HL-60 (cell line): ENCODE data around the gene DGKI.

Source experiments
- DNase-seq, 2 experiments: peaks; one replicate each; pipeline ENCODE4 v3.0.0-alpha.2; 2010 to 2020; ENCODE audit warnings: low read depth in 1 of 2, low spot score in 1 of 2
- H3K27ac ChIP-seq: fragments of 250-450 bp; sonication (Bioruptor Pico); replicated peaks from 2 replicates; pipeline ENCODE4 v1.5.1; 2020; ENCODE audit warnings: mild to moderate bottlenecking, moderate library complexity
- H3K27me3 ChIP-seq: fragments of 250-450 bp; sonication (Bioruptor Pico); 2 replicates; pipeline ENCODE4 v1.5.1; 2021; ENCODE audit warnings: mild to moderate bottlenecking, moderate library complexity; ENCODE audit not compliant: insufficient read depth, poor library complexity, severe bottlenecking
- H3K4me3 ChIP-seq: replicated peaks from 2 replicates; pipeline ENCODE4 v1.5.1; 2011; ENCODE audit warnings: mild to moderate bottlenecking, control low read depth, low read length; ENCODE audit not compliant: insufficient read depth
- GABPA ChIP-seq: IDR thresholded peaks from 2 replicates; pipeline ENCODE4 v1.6.1; 2012; ENCODE audit warnings: low read depth
- POLR2AphosphoS5 ChIP-seq: IDR thresholded peaks from 2 replicates; pipeline ENCODE4 v1.6.1; 2012; ENCODE audit warnings: low read depth
- SPI1 ChIP-seq: IDR thresholded peaks from 2 replicates; pipeline ENCODE4 v1.6.1; 2012; ENCODE audit warnings: low read depth, mild to moderate bottlenecking, borderline replicate concordance
- TF ChIP-seq, protein P1 (sequence below): IDR thresholded peaks from one replicate; pipeline ENCODE4 v1.5.1; 2011; ENCODE audit warnings: low read length, control low read depth, inconsistent platforms; ENCODE audit not compliant: insufficient read depth
- TF ChIP-seq, protein P2 (sequence below): IDR thresholded peaks from 2 replicates; pipeline ENCODE4 v1.6.1; 2012; ENCODE audit warnings: low read depth; ENCODE audit not compliant: insufficient replicate concordance

DGKI gene

GRCh38 chr7:137798073-137798763 lies 48.6 kb downstream of the DGKI start:
- Histone ChIP-seq H3K27ac (no peak overlapping the region), H3K4me3 (no peak overlapping the region), H3K27me3 (no peaks in the 10 kb centered on the region)
- DNase-seq, result no peak
- no peak for TF ChIP-seq POLR2AphosphoS5
- TF ChIP-seq, protein P1, sequence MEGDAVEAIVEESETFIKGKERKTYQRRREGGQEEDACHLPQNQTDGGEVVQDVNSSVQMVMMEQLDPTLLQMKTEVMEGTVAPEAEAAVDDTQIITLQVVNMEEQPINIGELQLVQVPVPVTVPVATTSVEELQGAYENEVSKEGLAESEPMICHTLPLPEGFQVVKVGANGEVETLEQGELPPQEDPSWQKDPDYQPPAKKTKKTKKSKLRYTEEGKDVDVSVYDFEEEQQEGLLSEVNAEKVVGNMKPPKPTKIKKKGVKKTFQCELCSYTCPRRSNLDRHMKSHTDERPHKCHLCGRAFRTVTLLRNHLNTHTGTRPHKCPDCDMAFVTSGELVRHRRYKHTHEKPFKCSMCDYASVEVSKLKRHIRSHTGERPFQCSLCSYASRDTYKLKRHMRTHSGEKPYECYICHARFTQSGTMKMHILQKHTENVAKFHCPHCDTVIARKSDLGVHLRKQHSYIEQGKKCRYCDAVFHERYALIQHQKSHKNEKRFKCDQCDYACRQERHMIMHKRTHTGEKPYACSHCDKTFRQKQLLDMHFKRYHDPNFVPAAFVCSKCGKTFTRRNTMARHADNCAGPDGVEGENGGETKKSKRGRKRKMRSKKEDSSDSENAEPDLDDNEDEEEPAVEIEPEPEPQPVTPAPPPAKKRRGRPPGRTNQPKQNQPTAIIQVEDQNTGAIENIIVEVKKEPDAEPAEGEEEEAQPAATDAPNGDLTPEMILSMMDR, result no peak

DNA sequence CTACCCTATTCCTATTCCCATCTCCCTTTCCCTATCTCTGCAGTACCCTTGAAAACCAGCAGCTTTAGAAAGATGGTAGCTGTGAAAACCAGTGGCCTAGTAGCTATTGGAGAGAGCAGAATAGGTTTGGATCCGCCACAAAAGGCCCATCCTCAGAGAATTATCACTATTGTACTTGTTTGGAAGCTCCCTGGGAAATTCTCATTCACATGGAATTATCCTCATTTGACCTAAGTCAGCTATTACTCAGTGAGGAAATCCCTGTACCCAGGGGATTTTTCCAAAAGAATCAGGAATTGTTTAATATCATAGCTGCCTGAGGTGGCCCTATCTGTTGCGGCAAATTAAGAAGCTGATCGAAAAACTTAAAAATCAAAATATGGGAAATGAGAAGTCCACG lies 51.6 kb downstream of the DGKI start:
- TF ChIP-seq POLR2AphosphoS5 (no peak), SPI1 (no peak), GABPA (no peak)
- TF ChIP-seq, protein P2, sequence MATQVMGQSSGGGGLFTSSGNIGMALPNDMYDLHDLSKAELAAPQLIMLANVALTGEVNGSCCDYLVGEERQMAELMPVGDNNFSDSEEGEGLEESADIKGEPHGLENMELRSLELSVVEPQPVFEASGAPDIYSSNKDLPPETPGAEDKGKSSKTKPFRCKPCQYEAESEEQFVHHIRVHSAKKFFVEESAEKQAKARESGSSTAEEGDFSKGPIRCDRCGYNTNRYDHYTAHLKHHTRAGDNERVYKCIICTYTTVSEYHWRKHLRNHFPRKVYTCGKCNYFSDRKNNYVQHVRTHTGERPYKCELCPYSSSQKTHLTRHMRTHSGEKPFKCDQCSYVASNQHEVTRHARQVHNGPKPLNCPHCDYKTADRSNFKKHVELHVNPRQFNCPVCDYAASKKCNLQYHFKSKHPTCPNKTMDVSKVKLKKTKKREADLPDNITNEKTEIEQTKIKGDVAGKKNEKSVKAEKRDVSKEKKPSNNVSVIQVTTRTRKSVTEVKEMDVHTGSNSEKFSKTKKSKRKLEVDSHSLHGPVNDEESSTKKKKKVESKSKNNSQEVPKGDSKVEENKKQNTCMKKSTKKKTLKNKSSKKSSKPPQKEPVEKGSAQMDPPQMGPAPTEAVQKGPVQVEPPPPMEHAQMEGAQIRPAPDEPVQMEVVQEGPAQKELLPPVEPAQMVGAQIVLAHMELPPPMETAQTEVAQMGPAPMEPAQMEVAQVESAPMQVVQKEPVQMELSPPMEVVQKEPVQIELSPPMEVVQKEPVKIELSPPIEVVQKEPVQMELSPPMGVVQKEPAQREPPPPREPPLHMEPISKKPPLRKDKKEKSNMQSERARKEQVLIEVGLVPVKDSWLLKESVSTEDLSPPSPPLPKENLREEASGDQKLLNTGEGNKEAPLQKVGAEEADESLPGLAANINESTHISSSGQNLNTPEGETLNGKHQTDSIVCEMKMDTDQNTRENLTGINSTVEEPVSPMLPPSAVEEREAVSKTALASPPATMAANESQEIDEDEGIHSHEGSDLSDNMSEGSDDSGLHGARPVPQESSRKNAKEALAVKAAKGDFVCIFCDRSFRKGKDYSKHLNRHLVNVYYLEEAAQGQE, result no peak
- TF ChIP-seq, protein P1, result no peak

DNA sequence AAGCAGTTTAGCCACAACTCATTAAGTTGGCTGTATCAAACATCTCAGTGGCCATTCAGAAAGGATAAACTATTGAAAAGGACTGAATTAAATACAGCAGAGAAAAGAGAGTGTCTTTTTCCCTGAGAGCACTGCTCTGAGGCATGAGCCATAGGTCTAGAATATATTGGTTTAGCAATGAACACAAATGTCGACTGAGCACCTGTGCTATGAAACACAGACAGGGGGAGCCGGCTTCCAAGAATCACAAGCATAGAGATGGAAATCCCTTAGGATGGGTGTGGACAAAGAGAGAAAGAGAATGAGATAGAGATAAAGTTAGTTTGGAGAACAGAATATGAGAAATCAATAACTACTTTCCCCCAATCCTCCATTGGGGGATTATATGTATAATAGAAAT lies 54.8 kb downstream of the DGKI start:
- TF ChIP-seq, protein P2, result no peak
- TF ChIP-seq GABPA (no peak), SPI1 (no peak), POLR2AphosphoS5 (no peak)
- TF ChIP-seq, protein P1, result no peak
- no peaks in the 10 kb centered on the region for H3K27me3 ChIP-seq
- no peak overlapping the region for H3K4me3 ChIP-seq
- H3K27ac ChIP-seq, result no peak overlapping the region
- no peak for DNase-seq

More for the DNA sequence above, 51.6 kb downstream of the DGKI start:
- H3K4me3 ChIP-seq, result no peak overlapping the region
- no peak for DNase-seq
- H3K27me3 ChIP-seq, result no peaks in the 10 kb centered on the region
- H3K27ac ChIP-seq, result no peak overlapping the region

DNA sequence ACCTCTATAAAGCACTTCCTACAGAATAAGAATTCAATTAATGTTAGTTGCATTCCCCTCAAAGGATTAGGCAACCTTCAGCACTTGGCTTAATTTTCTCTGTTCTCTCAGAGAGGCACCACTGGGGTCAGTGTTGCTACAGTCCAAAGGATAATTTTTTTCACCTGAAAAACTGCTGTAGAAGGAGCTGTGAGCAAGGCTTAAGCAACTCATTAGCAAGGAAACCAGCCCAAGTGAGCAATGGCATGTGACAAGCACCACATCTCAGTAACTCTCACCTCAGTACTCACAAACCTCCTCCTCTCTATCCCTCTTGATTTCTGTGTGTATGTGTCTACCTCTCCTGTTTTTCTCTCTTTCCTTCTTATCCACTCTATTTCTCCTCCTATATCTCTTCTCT lies 55.9 kb downstream of the DGKI start:
- no peaks in the 10 kb centered on the region for H3K27me3 ChIP-seq
- H3K27ac ChIP-seq, result no peak overlapping the region
- TF ChIP-seq, protein P1, result no peak
- TF ChIP-seq SPI1 (no peak), GABPA (no peak)
- H3K4me3 ChIP-seq, result no peak overlapping the region
- DNase-seq, result no peak
